ENCODE measurements around the gene CAMK4.
"Not testable (repeated sequence)": the region's sequence is repeated elsewhere in the genome, so short reads cannot be mapped to it uniquely, and the experiment has no call there.

CAMK4 gene

DNA sequence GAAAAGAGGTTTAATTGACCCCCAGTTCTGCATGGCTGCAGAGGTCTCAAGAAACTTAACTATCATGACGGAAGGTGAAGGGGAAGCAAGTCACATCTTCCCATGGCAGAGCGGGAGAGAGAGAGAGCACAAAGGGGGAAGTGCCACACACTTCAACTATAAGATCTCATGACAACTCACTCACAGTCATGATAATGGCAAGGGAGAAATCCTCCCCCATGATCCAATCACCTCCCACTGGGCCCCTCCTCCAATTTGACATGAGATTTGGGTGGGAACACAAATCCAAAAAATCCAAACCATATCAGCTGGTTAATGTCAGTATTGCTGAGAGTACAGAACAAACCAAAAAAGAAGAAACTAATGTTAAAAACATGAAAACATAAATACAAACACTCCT is 168.0 kb downstream of the CAMK4 start:
- FAIRE-seq (no peak), DNase-seq (ENCODE audit: insufficient read length, low spot score) (no peak)
- TF ChIP-seq POLR2A (IDR thresholded peaks at IDR 0.05; ENCODE audit: low read depth, low read length) (no peak), PAX5 (IDR thresholded peaks at IDR 0.05; ENCODE audit: insufficient read depth, low read length, severe bottlenecking) (no peak), POU2F2 (IDR thresholded peaks at IDR 0.05; ENCODE audit: low read depth, low read length) (no peak), POLR2AphosphoS5 (IDR thresholded peaks at IDR 0.05; ENCODE audit: low read depth, low read length) (no peak), TAF1 (IDR thresholded peaks at IDR 0.05; ENCODE audit: low read depth, low read length) (no peak), SPI1 (IDR thresholded peaks at IDR 0.05; ENCODE audit: low read depth, low read length) (no peak)

DNA sequence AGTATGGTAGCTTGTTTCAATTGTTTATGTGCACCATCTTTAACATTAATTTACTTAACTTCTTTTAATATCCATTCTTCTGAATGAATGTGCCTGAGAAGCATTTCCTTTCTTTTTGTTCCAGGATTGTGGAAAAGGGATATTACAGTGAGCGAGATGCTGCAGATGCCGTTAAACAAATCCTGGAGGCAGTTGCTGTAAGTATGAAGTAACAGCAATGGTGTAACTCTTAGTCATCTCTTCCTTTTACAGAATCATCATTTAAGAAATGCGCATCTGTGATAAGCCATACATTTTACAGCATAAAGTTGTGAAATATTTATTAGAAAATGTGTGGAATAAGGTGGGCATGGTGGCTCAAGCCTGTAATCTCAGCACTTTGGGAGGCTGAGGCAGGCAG is 170.4 kb downstream of the CAMK4 start:
- DNase-seq (ENCODE audit: insufficient read length, low spot score), result no peak
- TF ChIP-seq POU2F2 (IDR thresholded peaks at IDR 0.05; ENCODE audit: low read depth, low read length), result no peak
- no peak for TF ChIP-seq PAX5 (IDR thresholded peaks at IDR 0.05; ENCODE audit: insufficient read depth, low read length, severe bottlenecking)
- no peak for TF ChIP-seq POLR2A (IDR thresholded peaks at IDR 0.05; ENCODE audit: low read depth, low read length)
- TF ChIP-seq POLR2AphosphoS5 (IDR thresholded peaks at IDR 0.05; ENCODE audit: low read depth, low read length), result no peak
- TF ChIP-seq TAF1 (IDR thresholded peaks at IDR 0.05; ENCODE audit: low read depth, low read length), result no peak
- no peak for TF ChIP-seq SPI1 (IDR thresholded peaks at IDR 0.05; ENCODE audit: low read depth, low read length)
- FAIRE-seq, result no peak

DNA sequence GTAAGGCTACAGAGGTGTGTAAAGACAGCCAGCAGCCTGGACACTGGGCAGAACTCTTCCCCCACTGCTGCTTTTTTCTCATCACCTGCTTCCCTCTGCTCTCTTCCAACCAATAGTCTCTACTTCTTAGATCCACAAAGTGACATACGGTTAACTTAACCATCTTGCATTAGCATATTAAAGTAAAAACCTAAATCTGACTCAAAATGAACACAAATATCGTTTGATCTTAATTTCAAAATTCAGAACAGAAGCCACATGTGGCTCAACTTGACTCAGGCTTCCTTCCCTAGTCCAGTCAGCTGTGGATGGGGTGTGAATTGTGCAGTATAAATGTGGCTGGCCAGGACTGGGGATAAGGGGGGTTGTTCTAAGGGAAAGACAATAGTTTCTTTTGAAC is 173.8 kb downstream of the CAMK4 start:
- TF ChIP-seq TAF1 (IDR thresholded peaks at IDR 0.05; ENCODE audit: low read depth, low read length) (no peak), POU2F2 (IDR thresholded peaks at IDR 0.05; ENCODE audit: low read depth, low read length) (peak; percentile 51; the same call in 1 of the 2 replicates)
- DNase-seq (ENCODE audit: insufficient read length, low spot score) (no peak), FAIRE-seq (no peak)

DNA sequence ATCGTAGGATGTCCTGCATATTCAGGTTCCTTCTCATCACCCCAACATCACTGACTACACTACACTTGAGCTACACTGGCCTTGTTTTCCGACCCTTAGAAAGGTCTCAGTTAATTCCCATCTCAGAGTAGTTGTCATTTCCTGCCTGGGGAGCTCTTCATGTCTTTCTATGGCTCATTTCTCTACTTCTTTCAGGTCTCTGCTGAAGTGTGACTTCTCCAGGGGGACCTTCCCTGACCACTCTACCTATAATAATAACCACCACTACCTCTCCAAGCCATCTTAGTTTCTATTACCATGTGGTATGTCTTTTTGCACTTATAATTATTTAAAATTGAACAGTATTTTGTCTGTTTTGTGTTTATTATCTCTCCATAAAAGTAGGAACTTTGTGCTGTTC is 174.9 kb downstream of the CAMK4 start:
- DNase-seq (ENCODE audit: insufficient read length, low spot score), result no peak
- FAIRE-seq, result no peak
- TF ChIP-seq PAX5 (IDR thresholded peaks at IDR 0.05; ENCODE audit: insufficient read depth, low read length, severe bottlenecking), result no peak
- TF ChIP-seq SPI1 (IDR thresholded peaks at IDR 0.05; ENCODE audit: low read depth, low read length), result no peak
- no peak for TF ChIP-seq POLR2A (IDR thresholded peaks at IDR 0.05; ENCODE audit: low read depth, low read length)
- TF ChIP-seq POU2F2 (IDR thresholded peaks at IDR 0.05; ENCODE audit: low read depth, low read length), result no peak
- TF ChIP-seq TAF1 (IDR thresholded peaks at IDR 0.05; ENCODE audit: low read depth, low read length), result no peak
- TF ChIP-seq POLR2AphosphoS5 (IDR thresholded peaks at IDR 0.05; ENCODE audit: low read depth, low read length), result no peak

DNA sequence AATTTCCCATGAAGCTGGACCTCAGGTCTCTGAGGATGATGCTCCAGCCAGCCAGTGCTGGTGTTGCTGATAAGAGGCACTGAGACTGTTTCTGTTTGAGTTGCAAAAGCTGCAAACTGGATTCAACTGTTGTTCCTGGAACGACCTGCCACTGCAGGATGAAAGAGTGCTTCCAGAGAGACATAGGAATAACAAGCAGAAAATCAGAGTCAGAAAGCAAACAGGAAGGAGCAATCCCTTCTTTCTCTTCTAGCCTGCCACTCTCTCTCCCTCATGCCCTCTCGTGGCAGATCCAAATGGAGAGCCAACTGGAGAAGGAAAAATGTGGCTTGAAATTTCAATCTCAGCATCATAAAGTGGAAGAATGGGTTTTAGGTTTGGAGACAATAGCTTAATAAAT is 177.7 kb downstream of the CAMK4 start:
- no peak for TF ChIP-seq TAF1 (IDR thresholded peaks at IDR 0.05; ENCODE audit: low read depth, low read length)
- DNase-seq (ENCODE audit: insufficient read length, low spot score), result no peak
- FAIRE-seq, result no peak

DNA sequence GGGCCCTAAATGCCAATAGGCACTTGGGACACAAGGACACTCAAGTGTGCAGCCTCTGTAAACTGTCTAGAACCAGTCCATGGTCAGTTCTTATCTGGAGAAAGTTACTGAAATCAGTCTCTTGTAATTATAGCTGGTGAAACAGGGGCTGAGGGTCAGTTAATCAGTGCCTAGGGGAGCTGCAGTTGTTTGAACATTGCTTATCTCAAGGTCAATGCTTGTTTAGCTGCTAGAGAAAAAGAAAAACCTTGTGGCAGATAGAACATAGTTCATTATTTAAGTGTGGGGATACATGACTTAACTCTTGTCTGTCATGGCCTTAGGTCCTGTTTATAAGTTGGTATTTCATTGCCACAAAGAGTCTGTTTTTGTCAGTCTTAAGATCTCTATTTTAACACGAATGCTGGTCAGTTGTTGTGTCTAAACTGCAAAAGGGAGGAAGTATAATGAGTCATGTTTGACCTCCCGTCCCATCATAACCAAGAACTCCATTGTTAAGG is 180.1 kb downstream of the CAMK4 start:
- no peak for DNase-seq (ENCODE audit: insufficient read length, low spot score)
- FAIRE-seq, result no peak
- TF ChIP-seq SPI1 (IDR thresholded peaks at IDR 0.05; ENCODE audit: low read depth, low read length), result no peak
- no peak for TF ChIP-seq PAX5 (IDR thresholded peaks at IDR 0.05; ENCODE audit: insufficient read depth, low read length, severe bottlenecking)

DNA sequence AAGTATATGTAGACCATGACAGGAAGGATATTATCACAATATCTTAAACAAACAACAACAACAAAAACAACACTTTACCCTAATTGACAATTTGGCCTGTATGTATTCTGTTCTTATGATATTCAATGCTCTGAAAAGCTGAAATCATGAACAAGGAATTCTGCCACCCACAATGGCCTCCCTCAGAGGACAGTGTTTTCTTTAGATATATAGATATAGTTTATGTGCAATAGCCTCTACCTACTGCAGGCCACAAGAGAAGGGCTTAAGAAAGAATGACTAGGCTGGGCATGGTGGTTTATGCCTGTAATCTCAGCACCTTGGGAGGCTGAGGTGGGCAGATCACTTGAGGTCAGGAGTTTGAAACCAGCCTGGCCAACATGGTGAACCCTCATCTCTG is 183.4 kb downstream of the CAMK4 start:
- TF ChIP-seq PAX5 (IDR thresholded peaks at IDR 0.05; ENCODE audit: insufficient read depth, low read length, severe bottlenecking) (no peak), TAF1 (IDR thresholded peaks at IDR 0.05; ENCODE audit: low read depth, low read length) (no peak), POU2F2 (IDR thresholded peaks at IDR 0.05; ENCODE audit: low read depth, low read length) (no peak), POLR2A (IDR thresholded peaks at IDR 0.05; ENCODE audit: low read depth, low read length) (no peak), SPI1 (IDR thresholded peaks at IDR 0.05; ENCODE audit: low read depth, low read length) (no peak), POLR2AphosphoS5 (IDR thresholded peaks at IDR 0.05; ENCODE audit: low read depth, low read length) (no peak)
- FAIRE-seq (no peak), DNase-seq (ENCODE audit: insufficient read length, low spot score) (no peak)

DNA sequence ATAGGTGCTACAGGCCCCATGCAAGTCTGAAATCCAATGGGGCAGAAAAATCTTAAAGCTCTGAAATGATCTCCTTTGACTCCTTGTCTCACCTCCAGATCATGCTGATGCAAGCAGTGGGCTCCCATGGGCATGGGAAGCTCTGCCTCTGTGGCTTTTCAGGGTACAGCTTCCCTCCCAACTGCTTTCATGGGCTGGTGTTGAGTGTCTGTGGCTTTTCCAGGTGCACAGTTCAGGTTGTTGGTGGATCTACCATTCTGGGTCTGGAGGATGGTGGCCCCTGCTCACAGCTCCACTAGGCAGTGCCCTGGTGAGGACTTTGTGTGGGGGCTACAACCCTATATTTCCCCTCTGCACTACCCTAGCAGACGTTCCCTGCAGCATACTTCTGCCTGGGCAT is 184.6 kb downstream of the CAMK4 start:
- DNase-seq (ENCODE audit: insufficient read length, low spot score) (no peak), FAIRE-seq (no peak)
- TF ChIP-seq POLR2AphosphoS5 (IDR thresholded peaks at IDR 0.05; ENCODE audit: low read depth, low read length), result no peak
- no peak for TF ChIP-seq POLR2A (IDR thresholded peaks at IDR 0.05; ENCODE audit: low read depth, low read length)
- TF ChIP-seq SPI1 (IDR thresholded peaks at IDR 0.05; ENCODE audit: low read depth, low read length), result no peak

DNA sequence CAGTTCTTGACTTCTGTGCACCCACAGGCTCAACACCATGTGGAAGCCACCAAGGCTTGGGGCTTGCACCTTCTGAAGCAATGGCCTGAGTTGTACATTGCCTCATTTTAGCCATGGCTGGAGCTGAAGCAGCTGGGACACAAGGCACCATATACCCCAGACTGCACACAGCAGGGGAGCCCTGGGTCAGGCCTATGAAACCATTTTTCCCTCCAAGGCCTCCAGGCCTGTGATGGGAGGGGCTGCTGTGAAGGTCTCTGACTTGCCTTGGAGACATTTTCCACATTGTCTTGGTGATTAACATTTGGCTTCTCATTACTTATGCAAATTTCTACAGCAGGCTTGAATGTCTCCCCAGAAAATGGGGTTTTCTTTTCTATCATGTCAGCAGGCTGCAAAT is 185.1 kb downstream of the CAMK4 start:
- FAIRE-seq; DNase-seq (ENCODE audit: insufficient read length, low spot score): not testable (repeated sequence)

DNA sequence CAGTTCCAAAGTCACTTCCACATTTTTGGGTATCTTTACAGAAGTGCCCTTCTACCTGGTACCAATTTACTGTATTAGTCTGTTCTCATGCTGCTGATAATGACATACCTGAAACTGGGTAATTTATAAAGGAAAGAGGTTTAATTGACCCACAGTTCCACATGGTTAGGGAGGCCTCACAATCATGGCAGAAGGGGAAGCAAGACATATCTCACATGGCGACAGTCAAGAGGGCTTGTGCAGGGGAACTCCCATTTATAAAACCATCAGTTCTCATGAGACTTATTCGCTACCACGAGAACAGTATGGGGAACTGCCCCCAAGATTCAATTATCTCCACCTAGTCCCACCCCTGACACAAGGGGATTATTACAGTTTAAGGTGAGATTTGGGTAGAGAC is 185.9 kb downstream of the CAMK4 start:
- not testable (repeated sequence) for DNase-seq (ENCODE audit: insufficient read length, low spot score); FAIRE-seq

DNA sequence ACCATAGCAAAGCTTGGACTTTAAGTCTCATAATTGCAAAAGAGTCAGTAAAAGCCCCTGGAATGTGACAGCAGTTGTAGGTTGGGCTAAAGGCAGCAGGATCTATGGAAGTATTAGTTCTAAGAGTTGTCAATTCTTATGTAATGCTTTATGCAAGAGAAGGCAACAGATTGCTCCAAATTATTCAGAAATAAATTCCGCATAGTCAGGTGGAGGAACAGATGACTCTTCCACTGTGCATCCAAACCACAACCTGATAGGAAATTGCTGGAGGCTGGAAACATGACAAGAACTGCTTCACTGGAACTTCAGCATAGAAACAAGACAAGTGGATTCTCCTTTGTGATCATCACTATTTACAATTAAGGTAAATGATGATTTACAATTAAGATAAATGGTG is 187.1 kb downstream of the CAMK4 start:
- FAIRE-seq (no peak), DNase-seq (ENCODE audit: insufficient read length, low spot score) (no peak)
- TF ChIP-seq POLR2AphosphoS5 (IDR thresholded peaks at IDR 0.05; ENCODE audit: low read depth, low read length) (no peak), POLR2A (IDR thresholded peaks at IDR 0.05; ENCODE audit: low read depth, low read length) (no peak), PAX5 (IDR thresholded peaks at IDR 0.05; ENCODE audit: insufficient read depth, low read length, severe bottlenecking) (no peak), SPI1 (IDR thresholded peaks at IDR 0.05; ENCODE audit: low read depth, low read length) (no peak), POU2F2 (IDR thresholded peaks at IDR 0.05; ENCODE audit: low read depth, low read length) (no peak), TAF1 (IDR thresholded peaks at IDR 0.05; ENCODE audit: low read depth, low read length) (no peak)

DNA sequence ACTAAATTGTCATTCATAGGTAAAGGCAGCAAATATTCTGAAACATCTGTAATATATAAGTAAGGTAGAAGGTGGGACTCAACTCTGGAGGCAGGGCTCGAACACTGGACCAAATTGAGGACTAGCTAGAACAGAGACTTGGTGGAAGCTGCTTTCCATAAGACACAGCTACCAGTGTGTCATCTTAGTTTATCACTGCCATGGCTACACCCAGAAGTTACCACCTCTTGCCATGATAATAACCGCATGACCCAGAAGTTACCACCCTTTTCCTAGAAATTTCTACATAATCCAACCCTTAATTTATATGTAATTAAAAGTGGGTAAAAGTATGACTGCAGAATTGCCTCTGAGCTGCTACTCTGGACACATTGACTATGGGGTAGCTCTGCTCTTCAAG is 188.4 kb downstream of the CAMK4 start:
- no peak for TF ChIP-seq TAF1 (IDR thresholded peaks at IDR 0.05; ENCODE audit: low read depth, low read length)
- no peak for TF ChIP-seq POLR2AphosphoS5 (IDR thresholded peaks at IDR 0.05; ENCODE audit: low read depth, low read length)
- no peak for TF ChIP-seq SPI1 (IDR thresholded peaks at IDR 0.05; ENCODE audit: low read depth, low read length)
- TF ChIP-seq POLR2A (IDR thresholded peaks at IDR 0.05; ENCODE audit: low read depth, low read length), result no peak
- no peak for TF ChIP-seq PAX5 (IDR thresholded peaks at IDR 0.05; ENCODE audit: insufficient read depth, low read length, severe bottlenecking)
- TF ChIP-seq POU2F2 (IDR thresholded peaks at IDR 0.05; ENCODE audit: low read depth, low read length), result no peak
- DNase-seq (ENCODE audit: insufficient read length, low spot score), result no peak
- FAIRE-seq, result peak; percentile 23

Data from GM12891 (cell line).